Gastrocnemius medialis (tissue), 4 donors: Measurements from ENCODE around the gene RAD51C. TPM values are rescaled to one million over a fixed set of nuclear protein-coding genes. Genes with fewer than 3 reads are reported as not detected.

ENCODE experiments used
- ATAC-seq, 2 donors: fragments of 150-250 bp; one replicate each; pipeline ENCODE4 v1.9.1; 2016
- DNase-seq, 2 donors: peaks; one replicate each; pipeline ENCODE4 v3.0.0-alpha.2; 2019
- H3K27ac ChIP-seq, 4 donors: fragments of 200-600 bp; sonication (generic); 1 replicate in 1 of 4; 2 replicates in 3 of 4; pipeline ENCODE4 v1.5.1; 2016 to 2018; ENCODE audit warnings: mild to moderate bottlenecking in 2 of 4, moderate library complexity in 1 of 4
- H3K27me3 ChIP-seq, 3 donors: fragments of 200-600 bp; sonication (generic) in 2 of 3; 1 replicate in 1 of 3; 2 replicates in 2 of 3; pipeline versions ENCODE4 v1.5.1 to v1.6.0; 2016 to 2019; ENCODE audit warnings: mild to moderate bottlenecking in 1 of 3, moderate library complexity in 1 of 3
- H3K36me3 ChIP-seq, 2 donors: fragments of 200-600 bp; sonication (generic) in 1 of 2; one replicate each; pipeline ENCODE4 v1.5.1; 2017 to 2018
- H3K4me1 ChIP-seq, 2 donors: fragments of 200-600 bp; sonication (generic) in 1 of 2; one replicate each; pipeline ENCODE4 v1.5.1; 2016 to 2017; ENCODE audit warnings: mild to moderate bottlenecking in 2 of 2
- H3K4me3 ChIP-seq, 4 donors: fragments of 200-600 bp; sonication (generic) in 3 of 4; 1 replicate in 1 of 4; 2 replicates in 3 of 4; pipeline ENCODE4 v1.5.1; 2016 to 2019; ENCODE audit warnings: mild to moderate bottlenecking in 2 of 4
- H3K9me3 ChIP-seq, 3 donors: fragments of 200-600 bp; sonication (generic) in 2 of 3; 1 replicate in 1 of 3; 2 replicates in 2 of 3; pipeline ENCODE4 v1.5.1; 2016 to 2019
- POLR2A ChIP-seq, 2 donors: fragments of 450-650 bp; IDR thresholded peaks; one replicate each; pipeline ENCODE4 v1.6.1; 2017; ENCODE audit warnings: antibody characterized with exemption in 2 of 2, mild to moderate bottlenecking in 2 of 2, moderate library complexity in 2 of 2
- in situ Hi-C, 4 donors: fragments of 200-750 bp; cut with MboI; loops; one replicate each; pipeline versions ENCODE4 v1.15.0 to v1.8.0; 2017; ENCODE audit warnings: low sequenced_read_pairs in 4 of 4
- intact Hi-C: fragments of 100-400 bp; cut with DNase I; formaldehyde crosslinking; loops from one replicate; pipeline ENCODE4 v1.15.1; 2023; ENCODE audit warnings: low total_unique reads
- total RNA-seq, 4 donors: library from RNA; depleted of rRNA; stranded (reverse); fragments of >200 nt; gene quantifications; one replicate each; pipeline versions ENCODE4 v1.1.0 to v1.2.3, GENCODE V29; 2016
- TF ChIP-seq, protein P1 (sequence below), 5 experiments: fragments of 450-650 bp in 3 of 5; fragments of 200-600 bp in 2 of 5; sonication (generic) in 2 of 5; IDR thresholded peaks in 4 of 5; conservative IDR thresholded peaks in 1 of 5; 1 replicate in 4 of 5; 2 replicates in 1 of 5; pipeline ENCODE4 v1.5.1; 2016 to 2019; ENCODE audit warnings: antibody characterized with exemption in 5 of 5, mild to moderate bottlenecking in 3 of 5, moderate library complexity in 3 of 5

Gene RAD51C
- total RNA-seq, 4 donors from 2014 or later = 6.4 to 18.7 (median 12.5) TPM

DNA sequence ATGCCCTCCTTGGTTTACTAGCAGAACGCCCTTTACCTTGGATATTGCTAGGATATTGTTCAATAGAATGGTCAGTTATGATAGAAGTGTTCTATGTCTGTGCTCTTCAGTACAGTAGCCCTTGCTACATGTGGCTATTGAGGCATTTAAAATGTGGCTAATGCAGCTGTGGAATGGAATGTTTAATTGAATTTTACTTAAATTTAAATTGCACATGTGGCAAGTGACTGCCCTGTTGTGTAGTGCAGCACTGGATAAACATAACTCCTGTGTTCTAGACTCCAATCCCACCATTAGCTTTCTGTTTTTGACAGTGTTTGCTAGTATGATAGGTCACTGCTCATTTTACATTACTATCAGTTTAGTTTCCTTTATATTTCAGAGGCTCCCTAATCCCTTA is 29.9 kb downstream of the RAD51C start:
- DNase-seq = no peak
- H3K4me1 ChIP-seq = no peaks in the 10 kb centered on the region
- TF ChIP-seq, protein P1, sequence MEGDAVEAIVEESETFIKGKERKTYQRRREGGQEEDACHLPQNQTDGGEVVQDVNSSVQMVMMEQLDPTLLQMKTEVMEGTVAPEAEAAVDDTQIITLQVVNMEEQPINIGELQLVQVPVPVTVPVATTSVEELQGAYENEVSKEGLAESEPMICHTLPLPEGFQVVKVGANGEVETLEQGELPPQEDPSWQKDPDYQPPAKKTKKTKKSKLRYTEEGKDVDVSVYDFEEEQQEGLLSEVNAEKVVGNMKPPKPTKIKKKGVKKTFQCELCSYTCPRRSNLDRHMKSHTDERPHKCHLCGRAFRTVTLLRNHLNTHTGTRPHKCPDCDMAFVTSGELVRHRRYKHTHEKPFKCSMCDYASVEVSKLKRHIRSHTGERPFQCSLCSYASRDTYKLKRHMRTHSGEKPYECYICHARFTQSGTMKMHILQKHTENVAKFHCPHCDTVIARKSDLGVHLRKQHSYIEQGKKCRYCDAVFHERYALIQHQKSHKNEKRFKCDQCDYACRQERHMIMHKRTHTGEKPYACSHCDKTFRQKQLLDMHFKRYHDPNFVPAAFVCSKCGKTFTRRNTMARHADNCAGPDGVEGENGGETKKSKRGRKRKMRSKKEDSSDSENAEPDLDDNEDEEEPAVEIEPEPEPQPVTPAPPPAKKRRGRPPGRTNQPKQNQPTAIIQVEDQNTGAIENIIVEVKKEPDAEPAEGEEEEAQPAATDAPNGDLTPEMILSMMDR (IDR thresholded peaks at IDR 0.05 in 4 of 5, conservative IDR thresholded peaks at IDR 0.05 in 1 of 5) = no peak
- no peak for TF ChIP-seq POLR2A (IDR thresholded peaks at IDR 0.05)
- intact Hi-C loops (no loop called here), in situ Hi-C loops (loop anchor here in 1 of 4 donors (25.0 kb wide), 1 partner anchor 290 kb away; no protein-coding TSS in a partner anchor)
- no peak for ATAC-seq
- no peak overlapping the region for H3K27ac ChIP-seq
- H3K36me3 ChIP-seq = peaks cover 0 to 13% of the 10 kb centered on the region in 2 donors
- no peaks in the 10 kb centered on the region for H3K27me3 ChIP-seq
- H3K4me3 ChIP-seq = no peak overlapping the region
- H3K9me3 ChIP-seq = no peaks in the 10 kb centered on the region

DNA sequence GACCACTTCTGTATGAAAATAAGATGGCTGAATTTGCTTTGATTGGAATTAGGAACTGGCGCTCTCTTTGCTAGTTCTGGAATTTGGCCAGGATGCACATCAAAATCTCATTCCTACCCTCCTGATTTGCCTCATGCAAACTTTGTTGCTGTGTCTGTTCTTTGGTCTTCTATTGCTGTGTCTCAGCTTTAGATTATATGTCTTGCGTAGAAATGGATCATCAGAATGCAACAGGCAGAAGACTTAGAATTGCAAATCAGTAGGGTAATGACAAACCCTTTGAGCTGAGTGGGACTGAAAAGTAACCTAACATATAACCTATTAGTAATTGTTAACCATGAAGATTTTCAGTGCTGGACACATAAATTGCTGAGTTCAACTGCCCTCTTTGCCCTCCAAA is 30.3 kb downstream of the RAD51C start:
- ATAC-seq (no peak), DNase-seq (no peak)
- intact Hi-C loops (no loop called here), in situ Hi-C loops (loop anchor here in 1 of 4 donors (25.0 kb wide), 1 partner anchor 290 kb away; no protein-coding TSS in a partner anchor)
- Histone ChIP-seq H3K27me3 (no peaks in the 10 kb centered on the region), H3K4me1 (no peaks in the 10 kb centered on the region), H3K36me3 (peaks cover 0 to 13% of the 10 kb centered on the region in 2 donors), H3K9me3 (no peaks in the 10 kb centered on the region), H3K4me3 (no peak overlapping the region), H3K27ac (no peak overlapping the region)
- TF ChIP-seq, protein P1 (IDR thresholded peaks at IDR 0.05 in 4 of 5, conservative IDR thresholded peaks at IDR 0.05 in 1 of 5) = no peak
- TF ChIP-seq POLR2A (IDR thresholded peaks at IDR 0.05) = no peak

DNA sequence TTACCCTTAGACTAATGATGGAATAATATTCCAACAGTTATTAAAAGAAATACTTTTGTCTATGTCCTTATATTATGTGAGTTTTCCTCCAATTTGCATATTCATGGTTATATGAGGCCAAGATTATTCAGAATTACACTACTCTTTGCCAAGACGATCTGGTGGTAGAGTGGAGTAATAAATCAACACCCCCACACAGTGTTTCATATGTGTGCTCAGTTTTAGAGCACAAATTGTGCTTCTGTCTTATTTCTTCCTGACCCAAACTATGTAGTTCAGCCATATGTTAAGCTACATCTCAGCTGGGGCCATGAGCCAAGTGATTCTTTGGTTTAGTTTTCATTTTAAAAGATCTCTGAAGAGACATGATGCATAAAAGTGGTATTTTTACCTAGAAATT is 36.4 kb downstream of the RAD51C start:
- in situ Hi-C loops = loop anchor here in 1 of 4 donors (25.0 kb wide), 1 partner anchor 91 kb away; no protein-coding TSS in a partner anchor
- TF ChIP-seq POLR2A (IDR thresholded peaks at IDR 0.05) = no peak
- TF ChIP-seq, protein P1 (IDR thresholded peaks at IDR 0.05 in 4 of 5, conservative IDR thresholded peaks at IDR 0.05 in 1 of 5) = no peak

DNA sequence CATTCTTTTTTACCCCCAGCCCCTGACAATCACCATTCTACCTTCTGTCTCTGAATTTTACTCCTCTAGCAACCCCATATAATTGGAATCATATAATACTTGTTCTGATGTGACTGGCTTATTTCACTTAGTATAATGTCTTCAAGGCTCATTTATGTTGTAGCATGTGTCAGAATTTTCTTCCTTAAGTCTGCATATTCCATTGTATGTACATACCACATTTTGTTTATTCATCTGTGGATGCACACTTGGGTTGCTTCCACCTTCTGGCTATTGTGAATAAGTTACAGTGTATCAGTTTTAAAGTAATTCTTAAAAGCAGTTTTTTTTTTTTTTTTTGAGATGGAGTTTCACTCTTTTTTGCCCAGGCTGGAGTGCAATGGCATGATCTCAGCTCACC is 38.5 kb downstream of the RAD51C start:
- H3K36me3 ChIP-seq = no peaks in the 10 kb centered on the region
- in situ Hi-C loops = loop anchor here in 1 of 4 donors (25.0 kb wide), 1 partner anchor 94 kb away; no protein-coding TSS in a partner anchor
- H3K9me3 ChIP-seq = no peaks in the 10 kb centered on the region

More for the DNA sequence above, 36.4 kb downstream of the RAD51C start:
- DNase-seq = no peak
- H3K36me3 ChIP-seq = no peaks in the 10 kb centered on the region
- ATAC-seq = no peak
- H3K4me1 ChIP-seq = no peaks in the 10 kb centered on the region
- no peaks in the 10 kb centered on the region for H3K9me3 ChIP-seq
- intact Hi-C loops = no loop called here
- no peaks in the 10 kb centered on the region for H3K27me3 ChIP-seq
- no peak overlapping the region for H3K4me3 ChIP-seq
- H3K27ac ChIP-seq = no peak overlapping the region

More for the DNA sequence above, 38.5 kb downstream of the RAD51C start:
- no peak for TF ChIP-seq POLR2A (IDR thresholded peaks at IDR 0.05)
- TF ChIP-seq, protein P1 (IDR thresholded peaks at IDR 0.05 in 4 of 5, conservative IDR thresholded peaks at IDR 0.05 in 1 of 5) = no peak
- Histone ChIP-seq H3K27ac (no peak overlapping the region), H3K4me1 (no peaks in the 10 kb centered on the region), H3K4me3 (no peak overlapping the region), H3K27me3 (no peaks in the 10 kb centered on the region)
- intact Hi-C loops = no loop called here
- ATAC-seq (no peak), DNase-seq (no peak)
